Esophagus squamous epithelium (tissue), 5 donors: ENCODE results near the gene LIMA1. TPM values are rescaled to one million over a fixed set of nuclear protein-coding genes. Genes with fewer than 3 reads are reported as not detected.
"Not testable (repeated sequence)": the region's sequence is repeated elsewhere in the genome, so short reads cannot be mapped to it uniquely, and the experiment has no call there.

Experiments
- DNase-seq: peaks from one replicate; lab custom pipeline; 2025; lab: John Stamatoyannopoulos, UW
- H3K27ac ChIP-seq, 4 donors: fragments of 200-600 bp; sonication (generic); one replicate each; pipeline ENCODE4 v1.5.1; 2016 to 2019; ENCODE audit warnings: mild to moderate bottlenecking in 1 of 4
- H3K27me3 ChIP-seq, 4 donors: fragments of 200-600 bp; sonication (generic); 1 replicate in 3 of 4; 2 replicates in 1 of 4; pipeline versions ENCODE4 v1.5.1 to v1.6.0; 2017 to 2021; ENCODE audit warnings: antibody characterized with exemption in 1 of 4
- H3K36me3 ChIP-seq, 3 donors: fragments of 200-600 bp; sonication (generic); one replicate each; pipeline ENCODE4 v1.5.1; 2016 to 2019
- H3K4me1 ChIP-seq, 3 donors: fragments of 200-600 bp; sonication (generic); one replicate each; pipeline ENCODE4 v1.5.1; 2017 to 2019
- H3K4me3 ChIP-seq, 4 donors: fragments of 200-600 bp; sonication (generic); 1 replicate in 3 of 4; 2 replicates in 1 of 4; pipeline ENCODE4 v1.5.1; 2016 to 2019; ENCODE audit warnings: mild to moderate bottlenecking in 2 of 4, moderate library complexity in 1 of 4
- H3K9me3 ChIP-seq, 3 donors: fragments of 200-600 bp; sonication (generic); one replicate each; pipeline ENCODE4 v1.5.1; 2016 to 2019
- POLR2A ChIP-seq, 4 donors: fragments of 450-650 bp; IDR thresholded peaks; one replicate each; pipeline ENCODE4 v1.6.1; 2017; ENCODE audit warnings: antibody characterized with exemption in 4 of 4, mild to moderate bottlenecking in 4 of 4, moderate library complexity in 3 of 4
- WGBS, 2 donors: methylation state at CpG; one replicate each; pipeline ENCODE4 v1.1.5; 2018; 5-methylcytosine and 5-hydroxymethylcytosine counted together
- intact Hi-C: fragments of 100-400 bp; cut with DNase I; formaldehyde crosslinking; loops from one replicate; pipeline ENCODE4 v1.15.0; 2022
- total RNA-seq, 4 donors: library from RNA; depleted of rRNA; stranded (reverse); fragments of >200 nt; gene quantifications; one replicate each; pipeline ENCODE4 v1.1.0, GENCODE V29; 2016
- TF ChIP-seq, protein P1 (sequence below), 6 experiments: fragments of 450-650 bp in 4 of 6; fragments of 200-600 bp in 2 of 6; sonication (generic) in 2 of 6; IDR thresholded peaks; one replicate each; pipeline ENCODE4 v1.5.1; 2016 to 2019; ENCODE audit warnings: antibody characterized with exemption in 6 of 6, mild to moderate bottlenecking in 4 of 6, moderate library complexity in 4 of 6
- donor health status: DM: yes; HTN: yes; CAD: no.

LIMA1 gene
- total RNA-seq, 4 donors from 2014 or later = 48.0 to 70.0 (median 62.7) TPM

DNA sequence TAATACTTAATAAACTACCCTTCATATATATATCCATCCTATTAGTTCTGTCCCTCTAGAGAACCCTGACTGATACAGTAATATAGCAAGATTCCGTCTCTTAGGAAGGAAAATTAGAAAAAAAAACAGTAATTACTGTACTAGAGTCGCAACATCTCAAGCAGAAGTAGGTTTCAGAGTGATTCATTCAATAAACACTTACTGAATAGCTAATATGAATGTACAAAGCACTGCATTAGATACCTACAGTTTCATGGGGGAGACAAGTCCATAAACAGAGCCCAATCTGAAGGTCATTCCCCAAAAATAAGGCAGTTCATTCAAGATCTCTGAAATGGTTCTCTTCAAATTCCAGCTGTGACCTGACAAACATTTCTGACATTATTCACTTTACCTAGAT lies 126.1 kb downstream of the LIMA1 start:
- intact Hi-C loops = no loop called here
- no peak for DNase-seq
- Histone ChIP-seq H3K36me3 (peaks cover 0 to 6% (median 0%) of the 10 kb centered on the region in 3 donors), H3K27ac (no peak overlapping the region), H3K4me3 (no peak overlapping the region), H3K4me1 (peaks cover 0 to under 1% (median 0%) of the 10 kb centered on the region in 3 donors), H3K27me3 (no peaks in the 10 kb centered on the region), H3K9me3 (no peaks in the 10 kb centered on the region)
- 78% methylated on average over 2 of the region's 2 CpGs for WGBS, 2 donors
- no peak for TF ChIP-seq POLR2A (IDR thresholded peaks at IDR 0.05)
- TF ChIP-seq, protein P1, sequence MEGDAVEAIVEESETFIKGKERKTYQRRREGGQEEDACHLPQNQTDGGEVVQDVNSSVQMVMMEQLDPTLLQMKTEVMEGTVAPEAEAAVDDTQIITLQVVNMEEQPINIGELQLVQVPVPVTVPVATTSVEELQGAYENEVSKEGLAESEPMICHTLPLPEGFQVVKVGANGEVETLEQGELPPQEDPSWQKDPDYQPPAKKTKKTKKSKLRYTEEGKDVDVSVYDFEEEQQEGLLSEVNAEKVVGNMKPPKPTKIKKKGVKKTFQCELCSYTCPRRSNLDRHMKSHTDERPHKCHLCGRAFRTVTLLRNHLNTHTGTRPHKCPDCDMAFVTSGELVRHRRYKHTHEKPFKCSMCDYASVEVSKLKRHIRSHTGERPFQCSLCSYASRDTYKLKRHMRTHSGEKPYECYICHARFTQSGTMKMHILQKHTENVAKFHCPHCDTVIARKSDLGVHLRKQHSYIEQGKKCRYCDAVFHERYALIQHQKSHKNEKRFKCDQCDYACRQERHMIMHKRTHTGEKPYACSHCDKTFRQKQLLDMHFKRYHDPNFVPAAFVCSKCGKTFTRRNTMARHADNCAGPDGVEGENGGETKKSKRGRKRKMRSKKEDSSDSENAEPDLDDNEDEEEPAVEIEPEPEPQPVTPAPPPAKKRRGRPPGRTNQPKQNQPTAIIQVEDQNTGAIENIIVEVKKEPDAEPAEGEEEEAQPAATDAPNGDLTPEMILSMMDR (IDR thresholded peaks at IDR 0.05) = no peak

DNA sequence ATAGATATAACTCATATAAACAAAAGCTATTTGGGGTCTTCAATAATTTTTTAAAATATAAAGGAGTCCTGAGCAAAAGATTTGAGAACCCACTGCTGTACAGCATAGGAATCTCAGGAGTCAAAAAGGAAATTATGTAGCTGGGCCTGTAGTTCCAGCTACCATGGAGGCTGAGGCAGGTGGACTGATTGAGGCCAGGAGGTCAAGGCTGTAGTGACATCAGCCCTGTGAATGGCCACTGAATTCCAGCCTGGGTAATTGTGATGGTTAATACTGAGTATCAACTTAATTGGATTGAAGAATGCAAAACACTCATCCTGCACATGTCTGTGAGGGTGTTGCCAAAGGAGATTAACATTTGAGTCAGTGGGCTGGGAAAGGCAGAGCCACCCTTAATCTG lies 126.7 kb downstream of the LIMA1 start:
- Histone ChIP-seq H3K27me3 (no peaks in the 10 kb centered on the region), H3K4me1 (peaks cover 0 to under 1% (median 0%) of the 10 kb centered on the region in 3 donors), H3K27ac (no peak overlapping the region), H3K9me3 (no peaks in the 10 kb centered on the region), H3K36me3 (peaks cover 0 to 6% (median 0%) of the 10 kb centered on the region in 3 donors), H3K4me3 (no peak overlapping the region)
- intact Hi-C loops = no loop called here
- DNase-seq = no peak
- TF ChIP-seq, protein P1 (IDR thresholded peaks at IDR 0.05) = no peak
- no peak for TF ChIP-seq POLR2A (IDR thresholded peaks at IDR 0.05)

DNA sequence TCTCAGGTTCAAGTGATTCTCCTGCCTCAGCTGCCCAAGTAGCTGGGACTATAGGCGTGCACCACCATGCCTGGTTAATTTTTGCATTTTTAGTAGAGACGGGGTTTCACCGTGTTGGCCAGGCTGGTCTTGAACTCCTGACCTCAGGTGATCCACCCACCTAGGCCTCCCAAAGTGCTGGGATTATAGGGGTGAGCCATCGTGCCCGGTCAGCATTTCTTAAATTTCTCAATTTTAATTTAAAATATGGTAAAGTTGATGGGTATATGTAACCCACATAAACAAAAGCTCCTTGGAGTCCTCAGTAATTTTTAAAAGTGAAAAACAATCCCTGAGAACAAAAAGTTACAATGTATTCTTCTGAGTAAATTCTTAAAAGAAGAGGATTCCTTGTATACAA lies 128.4 kb downstream of the LIMA1 start:
- H3K9me3 ChIP-seq, H3K27ac ChIP-seq, intact Hi-C loops, H3K36me3 ChIP-seq, H3K27me3 ChIP-seq, H3K4me1 ChIP-seq, DNase-seq, H3K4me3 ChIP-seq: not testable (repeated sequence)
- WGBS, 2 donors = 84 to 99% methylated on average over 5 of the region's 5 CpGs

GRCh38 chr12:50151047-50151687 lies 132.2 kb downstream of the LIMA1 start:
- DNase-seq = no peak
- 53 to 75% methylated on average over 1 of the region's 1 CpG for whole genome bisulfite sequencing, 2 donors
- Histone ChIP-seq H3K9me3 (no peaks in the 10 kb centered on the region), H3K27ac (no peak overlapping the region), H3K27me3 (no peaks in the 10 kb centered on the region), H3K4me3 (no peak overlapping the region), H3K36me3 (peaks cover 0 to 6% (median 0%) of the 10 kb centered on the region in 3 donors), H3K4me1 (peaks cover 0 to 7% (median 0%) of the 10 kb centered on the region in 3 donors)
- TF ChIP-seq POLR2A (IDR thresholded peaks at IDR 0.05) = no peak
- TF ChIP-seq, protein P1 (IDR thresholded peaks at IDR 0.05) = no peak
- intact Hi-C loops = no loop called here

GRCh38 chr12:50149311-50149710 lies 134.0 kb downstream of the LIMA1 start:
- Histone ChIP-seq H3K4me3 (no peak overlapping the region), H3K4me1 (peaks cover 0 to 7% (median 0%) of the 10 kb centered on the region in 3 donors), H3K9me3 (no peaks in the 10 kb centered on the region), H3K27me3 (no peaks in the 10 kb centered on the region), H3K36me3 (peaks cover 0 to 7% (median 0%) of the 10 kb centered on the region in 3 donors), H3K27ac (no peak overlapping the region)
- no peak for DNase-seq
- intact Hi-C loops = no loop called here
- 64% methylated on average over 3 of the region's 3 CpGs for WGBS, 2 donors
- TF ChIP-seq, protein P1 (IDR thresholded peaks at IDR 0.05) = no peak
- TF ChIP-seq POLR2A (IDR thresholded peaks at IDR 0.05) = no peak

DNA sequence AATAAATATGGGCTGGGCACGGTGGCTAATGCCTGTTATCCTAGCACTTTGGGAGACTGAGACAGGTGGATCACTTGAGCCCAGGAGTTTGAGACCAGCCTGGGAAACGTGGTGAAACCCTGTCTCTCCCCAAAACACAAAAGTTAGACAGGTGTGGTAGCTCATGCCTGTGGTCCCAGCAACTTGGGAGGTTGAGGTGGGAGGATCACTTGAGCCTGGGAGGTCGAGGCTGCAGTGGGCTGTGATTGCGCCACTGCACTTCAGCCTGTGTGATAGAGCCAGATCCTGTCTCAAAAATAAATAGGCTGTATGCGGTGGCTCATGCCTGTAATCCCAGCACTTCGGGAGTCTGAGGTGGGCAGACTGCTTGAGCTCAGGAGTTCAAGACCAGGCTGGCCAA lies 135.3 kb downstream of the LIMA1 start:
- H3K27ac ChIP-seq, H3K9me3 ChIP-seq, H3K27me3 ChIP-seq, H3K4me1 ChIP-seq, H3K4me3 ChIP-seq, intact Hi-C loops, DNase-seq: not testable (repeated sequence)
- peaks cover 0 to 11% (median 6%) of the 10 kb centered on the region in 3 donors for H3K36me3 ChIP-seq
- 85 to 96% methylated on average over 3 to 5 of the region's 6 CpGs for WGBS, 2 donors
